Measurements from ENCODE around the gene SNTG2.
"Not testable (repeated sequence)": the region's sequence is repeated elsewhere in the genome, so short reads cannot be mapped to it uniquely, and the experiment has no call there.

The SNTG2 gene

DNA sequence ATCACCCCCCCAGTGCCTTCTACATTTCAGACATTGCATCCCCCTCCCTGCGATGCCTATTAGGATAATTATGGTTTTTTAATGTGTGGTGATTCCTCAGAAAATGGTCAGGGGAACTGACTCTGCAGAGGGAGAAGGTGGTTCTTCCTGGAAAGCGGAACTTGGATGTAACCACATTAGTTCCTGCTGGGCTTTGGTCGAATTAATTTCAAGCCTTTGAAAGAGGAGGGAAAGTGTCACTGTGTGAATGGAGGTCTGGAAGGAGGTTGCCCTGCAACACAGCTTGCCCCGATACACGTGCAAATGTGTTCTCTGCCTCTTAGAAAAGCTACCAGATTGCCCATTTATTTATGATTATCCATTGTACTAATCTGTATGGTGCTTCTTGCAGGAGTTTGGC lies 399.5 kb downstream of the SNTG2 start:
- no peak for DNase-seq

DNA sequence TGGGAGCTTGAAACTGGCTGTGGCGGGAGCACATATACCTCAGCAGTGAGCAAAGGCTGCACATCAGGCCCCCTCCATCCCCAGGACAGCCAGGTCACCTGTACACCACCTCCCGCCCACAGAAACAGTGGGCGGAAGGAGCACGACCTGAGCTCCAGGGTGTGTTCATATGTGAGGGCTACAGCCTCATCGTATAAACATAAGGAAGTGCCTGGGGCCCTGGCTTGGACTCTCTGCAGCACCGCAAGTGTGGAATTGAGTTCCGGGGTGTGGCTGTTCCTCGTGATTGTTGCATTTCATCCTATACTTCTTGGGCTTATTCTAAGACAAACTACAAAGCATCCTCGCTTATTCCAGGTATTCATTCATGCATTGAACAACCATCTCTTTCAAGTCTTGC lies 402.5 kb downstream of the SNTG2 start:
- no peak for DNase-seq

GRCh38 chr2:1353543-1353942 lies 402.9 kb downstream of the SNTG2 start:
- DNase-seq: no peak

GRCh38 chr2:1360144-1360543 lies 409.5 kb downstream of the SNTG2 start:
- no peak for DNase-seq

- DNase-seq: no peak
These were observed 410.1 kb downstream of the SNTG2 start for GRCh38 chr2:1360557-1361250.

- DNase-seq: no peak
These were observed 412.7 kb downstream of the SNTG2 start for GRCh38 chr2:1363367-1363766.

- peak; percentile 31 for DNase-seq
These were observed 416.0 kb downstream of the SNTG2 start for GRCh38 chr2:1366546-1367134.

GRCh38 chr2:1367601-1368000 lies 417.0 kb downstream of the SNTG2 start:
- DNase-seq: no peak

GRCh38 chr2:1369905-1370304 lies 419.3 kb downstream of the SNTG2 start:
- no peak for DNase-seq

DNA sequence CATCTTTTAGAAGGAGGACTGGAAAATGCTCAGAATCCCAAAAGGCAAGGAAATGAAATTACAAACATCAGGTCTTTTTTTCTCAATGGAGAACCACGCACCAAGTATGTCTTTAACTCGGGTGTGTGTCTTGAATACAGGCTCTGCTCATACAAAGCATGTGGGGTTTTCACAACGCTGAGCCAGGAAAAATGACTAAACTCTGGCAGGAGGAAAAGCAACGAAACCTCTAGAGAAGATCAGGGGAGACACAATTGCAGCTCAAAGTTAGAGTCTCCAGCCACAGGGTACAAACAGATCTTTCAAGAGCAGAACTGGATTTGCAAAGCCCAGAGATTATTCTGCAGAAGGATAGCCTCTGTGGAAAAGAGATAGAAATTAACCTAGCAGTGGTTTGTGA lies 419.8 kb downstream of the SNTG2 start:
- no peak for DNase-seq

GRCh38 chr2:1371082-1371481 lies 420.4 kb downstream of the SNTG2 start:
- DNase-seq: no peak

GRCh38 chr2:1373830-1374229 lies 423.2 kb downstream of the SNTG2 start:
- no peak for DNase-seq

GRCh38 chr2:1374287-1374686 lies 423.6 kb downstream of the SNTG2 start:
- DNase-seq: no peak

- no peak for DNase-seq
These were observed 425.1 kb downstream of the SNTG2 start for GRCh38 chr2:1375794-1376193.

GRCh38 chr2:1377473-1377872 lies 426.8 kb downstream of the SNTG2 start:
- no peak for DNase-seq

DNA sequence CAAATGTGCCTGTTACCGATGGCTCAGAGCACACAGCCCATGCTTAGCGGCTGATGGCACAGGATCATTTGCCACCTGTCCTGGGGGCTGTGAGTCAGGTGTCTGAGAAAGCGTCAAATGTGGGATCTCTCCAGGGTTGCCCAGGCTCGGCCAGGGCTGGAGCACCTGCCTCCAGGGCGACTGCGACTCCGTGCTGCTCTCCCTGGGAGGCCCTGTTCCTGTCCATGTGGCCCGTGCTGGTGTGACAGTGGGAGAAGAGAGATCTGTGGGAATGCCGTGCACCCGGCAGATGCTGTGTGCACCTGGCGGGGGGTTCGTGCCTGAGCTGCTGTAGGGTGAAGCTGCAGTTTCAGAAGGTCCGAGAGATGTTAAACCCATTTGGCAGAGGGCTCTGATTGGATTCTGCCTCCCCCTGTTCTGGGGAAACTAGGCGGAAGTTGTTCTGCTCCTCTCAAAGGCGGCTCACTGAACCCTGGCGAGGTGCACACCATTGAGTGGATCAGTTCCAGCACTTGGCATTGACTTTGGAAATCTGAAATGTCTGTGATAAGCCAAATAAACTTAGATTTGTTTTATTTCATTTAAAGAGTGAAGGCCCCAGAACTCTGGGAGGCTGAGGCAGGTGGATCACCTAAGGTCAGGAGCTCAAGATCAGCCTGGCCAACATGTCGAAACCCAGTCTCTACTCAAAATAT lies 428.0 kb downstream of the SNTG2 start:
- no peak for DNase-seq

- no peak for DNase-seq
These were observed 431.0 kb downstream of the SNTG2 start for GRCh38 chr2:1381644-1382043.

DNA sequence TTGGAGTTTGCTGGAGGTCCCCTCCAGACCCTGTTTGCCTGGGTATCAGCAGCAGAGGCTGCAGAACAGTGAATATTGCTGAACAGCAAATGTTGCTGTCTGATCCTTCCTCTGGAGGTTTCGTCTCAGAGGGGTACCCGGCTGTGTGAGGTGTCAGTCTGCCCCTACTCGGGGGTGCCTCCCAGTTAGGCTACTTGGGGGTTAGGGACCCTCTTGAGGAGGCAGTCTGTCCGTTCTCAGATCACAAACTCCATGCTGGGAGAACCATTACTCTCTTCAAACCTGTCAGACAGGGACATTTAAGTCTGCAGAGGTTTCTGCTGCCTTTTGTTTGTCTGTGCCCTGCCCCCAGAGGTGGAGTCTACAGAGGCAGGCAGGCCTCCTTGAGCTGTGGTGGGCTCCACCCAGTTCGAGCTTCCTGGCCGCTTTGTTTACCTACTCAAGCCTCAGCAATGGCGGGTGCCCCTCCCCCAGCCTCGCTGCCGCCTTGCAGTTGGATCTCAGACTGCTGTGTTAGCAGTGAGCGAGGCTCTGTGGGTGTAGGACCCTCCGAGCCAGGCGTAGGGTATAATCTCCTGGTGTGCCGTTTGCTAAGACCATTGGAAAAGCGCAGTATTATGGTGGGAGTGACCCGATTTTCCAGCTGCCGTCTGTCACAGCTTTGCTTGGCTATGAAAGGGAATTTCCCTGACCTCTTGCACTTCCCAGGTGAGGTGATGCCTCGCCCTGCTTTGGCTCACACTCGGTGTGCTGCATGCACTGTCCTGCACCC lies 437.5 kb downstream of the SNTG2 start:
- not testable (repeated sequence) for DNase-seq

- DNase-seq: not testable (repeated sequence)
These were observed 439.5 kb downstream of the SNTG2 start for GRCh38 chr2:1390118-1390517.

DNA sequence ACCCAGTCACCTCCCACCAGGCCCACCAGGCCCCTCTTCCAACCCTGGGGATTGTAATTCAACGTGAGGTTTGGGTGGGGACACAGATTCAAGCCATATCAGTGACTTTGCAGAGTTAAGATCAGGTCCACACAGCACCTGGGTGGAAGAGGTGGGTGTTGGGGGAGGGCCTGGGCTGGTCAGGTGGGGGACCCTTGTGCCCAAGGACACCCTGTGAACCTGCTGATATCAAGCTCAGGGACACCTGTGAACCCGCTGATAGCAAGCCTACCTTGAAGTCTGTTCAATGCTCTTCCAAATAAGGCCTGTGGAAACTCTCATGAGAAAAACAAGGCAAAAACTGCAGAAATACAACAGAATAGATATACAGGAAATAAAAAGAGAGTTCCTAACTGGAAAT lies 442.7 kb downstream of the SNTG2 start:
- no peak for DNase-seq

DNA sequence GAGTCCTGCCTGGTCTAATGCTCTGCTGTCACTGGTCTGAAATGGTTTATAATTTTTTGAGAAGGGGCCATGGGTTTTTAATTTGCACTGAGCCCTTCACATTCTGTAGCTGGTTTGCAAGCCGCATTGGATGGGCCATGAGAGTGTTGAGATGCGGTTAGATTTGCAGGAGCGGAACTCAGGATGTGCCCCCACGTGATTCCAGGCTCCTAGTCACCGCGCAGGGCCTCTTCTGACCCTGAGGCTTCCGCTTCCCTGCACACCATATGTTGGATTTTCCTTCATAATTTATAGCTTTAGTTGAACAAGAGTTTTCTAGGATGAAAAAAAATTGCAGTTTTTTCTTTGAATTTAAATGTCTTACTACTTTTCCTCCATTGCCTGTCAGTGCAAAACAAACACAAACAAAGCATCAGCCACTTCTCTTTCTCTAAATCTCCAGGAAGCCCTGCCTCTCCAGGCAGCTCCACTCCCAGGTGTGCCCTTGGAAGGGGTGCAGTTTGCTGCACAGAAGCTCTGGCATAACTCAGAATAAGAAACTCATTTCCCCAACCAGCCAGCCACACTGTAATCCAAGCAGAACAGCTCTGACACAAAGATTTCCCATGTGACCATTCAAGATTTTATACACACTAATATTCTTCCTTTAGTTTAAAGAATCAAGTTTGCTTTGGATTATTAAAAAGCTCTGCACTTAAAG lies 444.2 kb downstream of the SNTG2 start:
- no peak for DNase-seq

- DNase-seq: no peak
These were observed 446.7 kb downstream of the SNTG2 start for GRCh38 chr2:1397350-1397749.

- DNase-seq: no peak
These were observed 447.5 kb downstream of the SNTG2 start for GRCh38 chr2:1398191-1398590.

Data from stimulated activated CD8-positive, alpha-beta memory T cell treated with anti-CD3 and anti-CD28 coated beads, Interleukin-4, amount 100 ng/mL, for 48 hours (primary cell).